ENCODE measurements around the gene HEXB.

The HEXB gene

GRCh38 chr5:74657165-74657564 is 27.9 kb upstream of the HEXB start:
- H3K4me3 ChIP-seq (ENCODE audit: control insufficient read depth, low read depth, low read length), result no peak overlapping the region
- no peak for DNase-seq (ENCODE audit: low read depth)
- no peak for TF ChIP-seq CTCF (IDR thresholded peaks at IDR 0.05; ENCODE audit: control insufficient read depth, insufficient read depth, low read depth, low read length, missing control alignments)

- no peak overlapping the region for H3K4me3 ChIP-seq (ENCODE audit: control insufficient read depth, low read depth, low read length)
- no peak for DNase-seq (ENCODE audit: low read depth)
Measured at GRCh38 chr5:74659172-74659571, 25.9 kb upstream of the HEXB start.

GRCh38 chr5:74660140-74660539 is 24.9 kb upstream of the HEXB start:
- no peak overlapping the region for H3K4me3 ChIP-seq (ENCODE audit: control insufficient read depth, low read depth, low read length)
- DNase-seq (ENCODE audit: low read depth), result no peak
- TF ChIP-seq CTCF (IDR thresholded peaks at IDR 0.05; ENCODE audit: control insufficient read depth, insufficient read depth, low read depth, low read length, missing control alignments), result no peak

More at GRCh38 chr5:74659172-74659571, 25.9 kb upstream of the HEXB start:
- no peak for TF ChIP-seq CTCF (IDR thresholded peaks at IDR 0.05; ENCODE audit: control insufficient read depth, insufficient read depth, low read depth, low read length, missing control alignments)

GRCh38 chr5:74660873-74661272 is 24.2 kb upstream of the HEXB start:
- TF ChIP-seq CTCF (IDR thresholded peaks at IDR 0.05; ENCODE audit: control insufficient read depth, insufficient read depth, low read depth, low read length, missing control alignments), result no peak

GRCh38 chr5:74664551-74664950 is 20.5 kb upstream of the HEXB start:
- TF ChIP-seq CTCF (IDR thresholded peaks at IDR 0.05; ENCODE audit: control insufficient read depth, insufficient read depth, low read depth, low read length, missing control alignments), result no peak
- DNase-seq (ENCODE audit: low read depth), result no peak
- no peak overlapping the region for H3K4me3 ChIP-seq (ENCODE audit: control insufficient read depth, low read depth, low read length)

More at GRCh38 chr5:74660873-74661272, 24.2 kb upstream of the HEXB start:
- no peak overlapping the region for H3K4me3 ChIP-seq (ENCODE audit: control insufficient read depth, low read depth, low read length)
- DNase-seq (ENCODE audit: low read depth), result no peak

GRCh38 chr5:74665273-74665672 is 19.8 kb upstream of the HEXB start:
- no peak for DNase-seq (ENCODE audit: low read depth)
- no peak for TF ChIP-seq CTCF (IDR thresholded peaks at IDR 0.05; ENCODE audit: control insufficient read depth, insufficient read depth, low read depth, low read length, missing control alignments)
- no peak overlapping the region for H3K4me3 ChIP-seq (ENCODE audit: control insufficient read depth, low read depth, low read length)

GRCh38 chr5:74665816-74666215 is 19.2 kb upstream of the HEXB start:
- no peak for TF ChIP-seq CTCF (IDR thresholded peaks at IDR 0.05; ENCODE audit: control insufficient read depth, insufficient read depth, low read depth, low read length, missing control alignments)
- no peak for DNase-seq (ENCODE audit: low read depth)
- no peak overlapping the region for H3K4me3 ChIP-seq (ENCODE audit: control insufficient read depth, low read depth, low read length)

All from AG09309 (cell line).